Stimulated activated CD4-positive, alpha-beta T cell treated with anti-CD3 and anti-CD28 coated beads, Interleukin-2, amount 100 ng/mL, for 24 hours (primary cell): Measurements from ENCODE around the gene KRTAP5-9.
A peak's percentile ranks its signal among the peaks of the same experiment; 100 is the strongest.
"Not testable (repeated sequence)": the region's sequence is repeated elsewhere in the genome, so short reads cannot be mapped to it uniquely, and the experiment has no call there.

Experiments used
- DNase-seq, 2 donors: peaks; one replicate each; pipeline ENCODE4 v3.0.0-alpha.2; 2020

The KRTAP5-9 gene

GRCh38 chr11:71534711-71535608 lies 13.3 kb upstream of the KRTAP5-9 start:
- not testable (repeated sequence) for DNase-seq

GRCh38 chr11:71535825-71536224 lies 12.4 kb upstream of the KRTAP5-9 start:
- DNase-seq: no peak

- no peak for DNase-seq
Measured at GRCh38 chr11:71537537-71537936, 10.7 kb upstream of the KRTAP5-9 start.

GRCh38 chr11:71537977-71538665 lies 10.1 kb upstream of the KRTAP5-9 start, which contains the start of gene KRTAP5-8:
Gene KRTAP5-8, plus strand, starts transcription at chr11:71538025. Its CDS starts 31 bp downstream, at chr11:71538056.
- not testable (repeated sequence) for DNase-seq

GRCh38 chr11:71538666-71538990 lies 9.6 kb upstream of the KRTAP5-9 start:
- DNase-seq: no peak

- no peak for DNase-seq
Measured at GRCh38 chr11:71539017-71539416, 9.2 kb upstream of the KRTAP5-9 start.

GRCh38 chr11:71539971-71540370 lies 8.2 kb upstream of the KRTAP5-9 start:
- not testable (repeated sequence) for DNase-seq

GRCh38 chr11:71540521-71541304 lies 7.5 kb upstream of the KRTAP5-9 start:
- DNase-seq: not testable (repeated sequence)

- no peak for DNase-seq
Measured at GRCh38 chr11:71542382-71542781, 5.8 kb upstream of the KRTAP5-9 start.

- peak in 1 of 2 donors; percentile 4 for DNase-seq
Measured at GRCh38 chr11:71542879-71543777, 5.1 kb upstream of the KRTAP5-9 start.

- DNase-seq: no peak
Measured at GRCh38 chr11:71543866-71544265, 4.4 kb upstream of the KRTAP5-9 start.

GRCh38 chr11:71544525-71545214 lies 3.5 kb upstream of the KRTAP5-9 start:
- no peak for DNase-seq

- DNase-seq: no peak
Measured at GRCh38 chr11:71545405-71545966, 2.7 kb upstream of the KRTAP5-9 start.

GRCh38 chr11:71548716-71549151 lies 514 bp downstream of the KRTAP5-9 start:
- no peak for DNase-seq

- no peak for DNase-seq
Measured at GRCh38 chr11:71551711-71552110, 3.5 kb downstream of the KRTAP5-9 start.

- DNase-seq: no peak
Measured at GRCh38 chr11:71554996-71555395, 6.8 kb downstream of the KRTAP5-9 start.

GRCh38 chr11:71555508-71555907 lies 7.3 kb downstream of the KRTAP5-9 start:
- DNase-seq: no peak

- no peak for DNase-seq
Measured at GRCh38 chr11:71556018-71556417, 7.8 kb downstream of the KRTAP5-9 start.

GRCh38 chr11:71557257-71557656 lies 9.0 kb downstream of the KRTAP5-9 start:
- no peak for DNase-seq

- DNase-seq: no peak
Measured at GRCh38 chr11:71558996-71559395, 10.8 kb downstream of the KRTAP5-9 start.

GRCh38 chr11:71562120-71562519 lies 13.9 kb downstream of the KRTAP5-9 start:
- DNase-seq: no peak
